AG09309 (cell line): Measurements from ENCODE around the gene ADAM23.

Experiments
- DNase-seq: peaks from one replicate; pipeline ENCODE4 v3.0.0-alpha.2; 2010; ENCODE audit warnings: low read depth
- H3K4me3 ChIP-seq: 2 replicates; pipeline ENCODE4 v1.5.1; 2011; ENCODE audit warnings: mild to moderate bottlenecking, low read depth, low read length, moderate library complexity; ENCODE audit not compliant: control insufficient read depth
- TF ChIP-seq, protein P1 (sequence below): IDR thresholded peaks from 2 replicates; pipeline ENCODE4 v1.5.1; 2011; ENCODE audit warnings: mild to moderate bottlenecking, low read depth, low read length, inconsistent platforms; ENCODE audit not compliant: insufficient read depth, control insufficient read depth; ENCODE audit errors: missing control alignments

Gene ADAM23

DNA sequence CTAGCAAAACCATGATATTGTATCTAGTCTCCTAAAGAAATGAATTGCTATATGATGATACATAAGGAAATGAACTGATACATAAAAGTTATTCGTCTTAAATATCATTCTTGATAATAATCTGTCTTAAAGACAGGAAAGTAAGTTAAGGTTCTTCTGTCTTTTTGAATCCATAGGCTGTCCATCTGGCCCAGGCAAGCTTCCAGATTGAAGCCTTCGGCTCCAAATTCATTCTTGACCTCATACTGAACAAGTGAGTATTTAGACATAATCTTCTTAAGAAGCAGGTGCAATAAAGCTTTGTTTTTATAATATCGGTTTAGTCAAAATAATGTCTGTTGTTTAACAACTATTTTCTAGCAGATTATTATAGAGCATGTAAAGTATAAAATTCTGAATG, 37.7 kb downstream of the ADAM23 start:
- DNase-seq = no peak
- TF ChIP-seq, protein P1, sequence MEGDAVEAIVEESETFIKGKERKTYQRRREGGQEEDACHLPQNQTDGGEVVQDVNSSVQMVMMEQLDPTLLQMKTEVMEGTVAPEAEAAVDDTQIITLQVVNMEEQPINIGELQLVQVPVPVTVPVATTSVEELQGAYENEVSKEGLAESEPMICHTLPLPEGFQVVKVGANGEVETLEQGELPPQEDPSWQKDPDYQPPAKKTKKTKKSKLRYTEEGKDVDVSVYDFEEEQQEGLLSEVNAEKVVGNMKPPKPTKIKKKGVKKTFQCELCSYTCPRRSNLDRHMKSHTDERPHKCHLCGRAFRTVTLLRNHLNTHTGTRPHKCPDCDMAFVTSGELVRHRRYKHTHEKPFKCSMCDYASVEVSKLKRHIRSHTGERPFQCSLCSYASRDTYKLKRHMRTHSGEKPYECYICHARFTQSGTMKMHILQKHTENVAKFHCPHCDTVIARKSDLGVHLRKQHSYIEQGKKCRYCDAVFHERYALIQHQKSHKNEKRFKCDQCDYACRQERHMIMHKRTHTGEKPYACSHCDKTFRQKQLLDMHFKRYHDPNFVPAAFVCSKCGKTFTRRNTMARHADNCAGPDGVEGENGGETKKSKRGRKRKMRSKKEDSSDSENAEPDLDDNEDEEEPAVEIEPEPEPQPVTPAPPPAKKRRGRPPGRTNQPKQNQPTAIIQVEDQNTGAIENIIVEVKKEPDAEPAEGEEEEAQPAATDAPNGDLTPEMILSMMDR = no peak
- H3K4me3 ChIP-seq = no peak overlapping the region

GRCh38 chr2:206482123-206482522, 38.8 kb downstream of the ADAM23 start:
- no peak for DNase-seq
- no peak overlapping the region for H3K4me3 ChIP-seq
- TF ChIP-seq, protein P1 = no peak

DNA sequence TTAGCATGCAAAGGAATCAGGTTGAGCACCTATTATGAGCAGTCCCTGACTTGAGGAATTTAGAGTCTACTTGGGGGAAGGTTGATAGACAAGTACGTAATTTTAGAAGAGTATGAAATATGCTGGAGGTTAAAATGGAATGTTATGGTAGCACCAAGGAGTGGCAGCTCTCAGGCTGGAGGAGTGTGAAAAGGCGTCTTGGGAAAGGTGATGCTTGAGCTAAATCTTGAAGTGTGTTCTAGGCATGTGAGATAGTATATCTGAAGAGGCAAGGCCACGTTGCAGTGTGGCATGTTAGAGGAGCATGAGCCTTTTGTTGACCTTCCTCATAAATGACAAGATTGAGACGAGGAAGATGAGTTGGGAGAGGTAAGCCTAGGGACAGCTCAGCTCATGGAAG, 39.3 kb downstream of the ADAM23 start:
- TF ChIP-seq, protein P1 = no peak
- no peak for DNase-seq
- no peak overlapping the region for H3K4me3 ChIP-seq

DNA sequence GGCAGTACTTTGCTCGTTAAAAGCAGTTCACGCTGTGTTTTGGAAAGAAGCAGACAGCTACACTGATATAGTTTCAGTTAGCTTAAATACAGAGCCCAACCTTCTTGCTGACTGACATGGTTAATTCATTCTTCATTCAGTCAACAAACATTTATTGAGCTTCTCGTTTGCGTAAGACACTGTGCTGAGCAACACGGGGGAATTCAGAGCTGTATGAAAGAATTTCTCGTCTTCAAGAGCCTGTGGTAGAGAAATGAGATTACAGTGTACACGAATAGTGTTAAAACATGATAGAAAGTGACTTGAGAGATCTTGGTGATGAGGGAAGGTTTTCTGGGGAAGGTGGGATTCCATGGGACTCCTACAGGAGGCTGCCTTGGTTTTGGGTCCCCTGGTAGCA, 44.7 kb downstream of the ADAM23 start:
- no peak for DNase-seq

GRCh38 chr2:206488623-206489022, 45.3 kb downstream of the ADAM23 start:
- H3K4me3 ChIP-seq = no peak overlapping the region
- DNase-seq = no peak
- TF ChIP-seq, protein P1 = no peak

More for the DNA sequence above, 44.7 kb downstream of the ADAM23 start:
- no peak overlapping the region for H3K4me3 ChIP-seq
- TF ChIP-seq, protein P1 = no peak

DNA sequence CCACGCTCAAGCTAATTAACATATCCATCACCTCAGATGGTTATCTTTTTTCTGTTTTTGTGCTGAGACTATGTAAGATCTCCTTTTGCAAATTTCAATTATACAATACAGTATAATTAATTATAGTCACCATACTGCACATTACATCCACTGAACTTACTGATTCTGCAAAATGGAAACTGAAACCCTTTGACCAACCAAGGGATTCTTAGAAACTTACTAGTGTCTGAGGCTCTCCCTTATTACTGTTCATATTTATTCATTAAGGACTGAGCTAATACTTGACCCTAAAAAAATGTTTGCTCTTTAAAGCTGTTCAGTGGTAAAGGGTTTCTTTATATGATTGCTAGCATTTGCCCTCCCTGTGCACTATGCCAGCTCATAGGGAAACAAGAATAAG, 50.7 kb downstream of the ADAM23 start:
- DNase-seq = no peak
- TF ChIP-seq, protein P1 = no peak
- H3K4me3 ChIP-seq = no peak overlapping the region

GRCh38 chr2:206502729-206503128, 59.4 kb downstream of the ADAM23 start:
- DNase-seq = no peak
- TF ChIP-seq, protein P1 = no peak
- H3K4me3 ChIP-seq = no peak overlapping the region
